Neutrophil (primary cell): ENCODE results near the gene OXER1.

Experiments used
- H3K27ac ChIP-seq: fragments of 200-600 bp; sonication (generic); 2 replicates; pipeline ENCODE4 v1.5.1; 2016; ENCODE audit warnings: mild to moderate bottlenecking, moderate library complexity
- H3K27me3 ChIP-seq: fragments of 200-600 bp; sonication (generic); 2 replicates; pipeline ENCODE4 v1.6.0; 2016; ENCODE audit warnings: mild to moderate bottlenecking
- H3K36me3 ChIP-seq: fragments of 200-600 bp; sonication (generic); 2 replicates; pipeline ENCODE4 v1.5.1; 2017
- H3K4me1 ChIP-seq, 2 experiments: fragments of 200-600 bp in 1 of 2; sonication (generic) in 1 of 2; 1 replicate in 1 of 2; 2 replicates in 1 of 2; pipeline versions ENCODE4 v1.5.1 to v1.6.1; 2013 to 2016; ENCODE audit warnings: low read depth in 1 of 2, low read length in 1 of 2, mild to moderate bottlenecking in 1 of 2, moderate library complexity in 1 of 2; ENCODE audit not compliant: control insufficient read depth in 1 of 2, insufficient read depth in 1 of 2
- H3K4me3 ChIP-seq, 2 experiments: fragments of 200-600 bp in 1 of 2; sonication (generic) in 1 of 2; 1 replicate in 1 of 2; 2 replicates in 1 of 2; pipeline ENCODE4 v1.5.1; 2013 to 2016; ENCODE audit warnings: low read depth in 1 of 2, low read length in 1 of 2, mild to moderate bottlenecking in 1 of 2, moderate library complexity in 1 of 2
- H3K9me3 ChIP-seq: fragments of 200-600 bp; sonication (generic); 2 replicates; pipeline ENCODE4 v1.5.1; 2016
- TF ChIP-seq, protein P1 (sequence below): fragments of 200-600 bp; sonication (generic); IDR thresholded peaks from 2 replicates; pipeline ENCODE4 v1.5.1; 2016; ENCODE audit warnings: antibody characterized with exemption

Gene OXER1

DNA sequence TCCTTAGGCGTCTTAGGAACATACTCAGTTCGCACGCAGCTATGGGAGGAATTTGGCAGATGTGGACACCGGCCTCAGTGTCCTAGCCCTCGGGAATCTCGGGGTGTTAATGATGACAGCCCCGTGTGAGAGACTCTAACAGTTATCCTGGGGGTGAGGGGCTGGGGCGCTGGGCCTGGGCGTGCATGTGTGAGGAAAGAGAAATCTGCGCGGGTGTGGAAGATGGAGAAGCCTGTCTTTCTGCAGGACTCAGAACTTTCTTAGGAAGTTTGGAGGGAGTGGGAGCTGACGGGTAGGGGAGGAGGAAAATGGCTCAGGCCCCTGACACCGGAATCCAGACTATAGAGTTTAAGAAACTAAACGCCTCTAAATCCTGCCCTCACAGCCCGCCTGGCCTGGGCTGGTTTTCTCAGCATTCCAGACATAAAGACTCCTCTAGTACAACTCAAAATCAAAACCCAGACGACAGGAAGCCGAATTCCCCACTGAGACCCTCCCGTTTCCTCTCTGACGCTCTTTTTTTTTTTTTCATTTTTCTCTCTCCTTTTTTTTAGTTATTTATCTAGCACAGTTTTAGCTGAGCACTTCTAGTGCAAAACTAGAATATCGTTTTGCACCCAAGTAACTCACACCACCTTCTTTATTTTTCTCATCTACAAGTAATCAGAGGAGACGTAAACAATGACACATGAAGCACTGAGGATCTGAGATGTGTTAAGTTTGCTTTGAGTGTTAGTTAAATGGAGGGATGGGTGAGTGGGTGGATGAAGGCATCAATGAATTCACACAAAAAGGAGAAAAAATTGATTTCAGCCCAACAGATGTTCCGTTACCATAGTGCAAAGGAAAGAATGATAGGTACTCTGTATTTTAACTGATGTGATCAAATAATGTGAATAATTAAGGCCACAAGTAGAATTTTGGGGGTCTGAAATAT, 29.7 kb upstream of the OXER1 start:
- peak overlapping the region; percentile 79 for H3K27ac ChIP-seq
- H3K4me1 ChIP-seq = peaks cover 16 to 26% of the 10 kb centered on the region in 2 experiments
- no peaks in the 10 kb centered on the region for H3K9me3 ChIP-seq
- H3K4me3 ChIP-seq = peak overlapping the region; percentile 71 to 80
- peaks cover 18% of the 10 kb centered on the region for H3K36me3 ChIP-seq
- peaks cover 7% of the 10 kb centered on the region for H3K27me3 ChIP-seq
- TF ChIP-seq, protein P1, sequence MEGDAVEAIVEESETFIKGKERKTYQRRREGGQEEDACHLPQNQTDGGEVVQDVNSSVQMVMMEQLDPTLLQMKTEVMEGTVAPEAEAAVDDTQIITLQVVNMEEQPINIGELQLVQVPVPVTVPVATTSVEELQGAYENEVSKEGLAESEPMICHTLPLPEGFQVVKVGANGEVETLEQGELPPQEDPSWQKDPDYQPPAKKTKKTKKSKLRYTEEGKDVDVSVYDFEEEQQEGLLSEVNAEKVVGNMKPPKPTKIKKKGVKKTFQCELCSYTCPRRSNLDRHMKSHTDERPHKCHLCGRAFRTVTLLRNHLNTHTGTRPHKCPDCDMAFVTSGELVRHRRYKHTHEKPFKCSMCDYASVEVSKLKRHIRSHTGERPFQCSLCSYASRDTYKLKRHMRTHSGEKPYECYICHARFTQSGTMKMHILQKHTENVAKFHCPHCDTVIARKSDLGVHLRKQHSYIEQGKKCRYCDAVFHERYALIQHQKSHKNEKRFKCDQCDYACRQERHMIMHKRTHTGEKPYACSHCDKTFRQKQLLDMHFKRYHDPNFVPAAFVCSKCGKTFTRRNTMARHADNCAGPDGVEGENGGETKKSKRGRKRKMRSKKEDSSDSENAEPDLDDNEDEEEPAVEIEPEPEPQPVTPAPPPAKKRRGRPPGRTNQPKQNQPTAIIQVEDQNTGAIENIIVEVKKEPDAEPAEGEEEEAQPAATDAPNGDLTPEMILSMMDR = no peak

DNA sequence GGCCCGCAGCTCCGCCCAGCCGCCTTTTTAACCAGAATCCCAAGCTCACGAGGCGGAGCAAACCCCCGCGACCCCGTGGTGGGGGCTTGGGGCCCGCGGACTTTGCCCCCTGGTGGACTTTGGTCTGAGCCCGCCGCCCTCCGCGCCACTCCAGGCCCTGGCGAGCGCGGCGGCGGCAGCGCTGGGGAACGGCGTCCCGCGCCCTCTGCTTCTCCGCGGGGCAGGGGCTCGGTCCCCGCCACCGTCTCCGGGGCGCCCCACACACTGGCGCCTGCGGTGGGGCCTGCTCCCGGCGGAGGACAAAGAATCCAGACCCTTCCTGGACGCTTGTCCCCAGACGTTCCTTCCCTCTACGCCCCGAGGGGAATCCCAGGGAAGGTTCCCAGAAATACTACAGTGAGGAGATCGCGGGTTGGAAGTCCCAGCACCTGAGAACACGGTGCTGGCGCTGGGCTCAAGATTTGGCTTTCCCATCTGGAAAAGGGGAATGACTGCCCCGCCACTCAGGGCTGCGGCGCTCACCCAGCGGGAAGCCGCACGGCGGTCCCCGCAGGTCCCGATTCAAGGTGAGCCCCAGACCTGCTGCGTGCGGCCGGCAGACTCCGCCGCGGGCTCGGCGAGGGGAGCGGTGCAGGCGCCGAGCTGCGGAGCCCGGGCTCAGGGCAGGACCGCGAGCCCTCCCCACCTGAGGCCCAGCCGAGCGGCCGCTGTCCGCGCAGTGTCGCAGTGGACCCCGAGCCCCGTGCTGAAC, 28.8 kb upstream of the OXER1 start, which contains the start of gene HAAO:
Gene HAAO, minus strand, starts transcription at position 1 of the 751 bp plus-strand sequence. CDS start 47 bp downstream, outside the sequence.
- peaks cover 17% of the 10 kb centered on the region for H3K36me3 ChIP-seq
- peak within 1 kb of the TSS; percentile 79 for H3K27ac ChIP-seq
- peaks cover 16 to 26% of the 10 kb centered on the region in 2 experiments for H3K4me1 ChIP-seq
- H3K27me3 ChIP-seq = peaks cover 7% of the 10 kb centered on the region
- H3K4me3 ChIP-seq = peak within 1 kb of the TSS; percentile 71 to 80
- H3K9me3 ChIP-seq = no peaks in the 10 kb centered on the region
- TF ChIP-seq, protein P1 = no peak

DNA sequence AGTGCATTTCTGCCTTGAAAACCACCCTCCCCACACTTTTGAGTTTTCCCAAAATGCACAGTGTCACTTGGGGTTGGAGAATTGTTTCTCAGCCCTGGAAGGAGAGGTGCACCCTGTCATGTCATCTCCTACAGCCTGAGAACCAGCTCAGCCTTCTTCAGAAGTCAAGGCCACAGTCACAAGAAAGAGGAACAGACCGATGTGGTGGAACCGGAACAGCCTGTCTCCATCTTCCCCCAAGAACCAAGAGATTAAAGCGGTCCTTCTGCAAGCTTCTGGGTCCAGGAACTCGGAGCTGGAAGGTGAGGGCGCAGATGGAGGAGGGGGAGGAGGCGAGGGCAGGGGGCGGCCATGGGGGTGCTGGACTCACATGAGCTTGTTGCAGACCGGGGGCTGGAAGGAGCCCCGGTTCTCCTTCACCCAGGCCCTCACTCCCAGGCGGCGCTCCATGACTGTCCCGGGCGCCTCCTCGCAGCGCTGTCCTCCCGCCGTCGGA, 28.2 kb upstream of the OXER1 start:
- peak overlapping the region; percentile 79 for H3K27ac ChIP-seq
- peaks cover 16 to 26% of the 10 kb centered on the region in 2 experiments for H3K4me1 ChIP-seq
- peak overlapping the region; percentile 71 to 80 for H3K4me3 ChIP-seq
- H3K36me3 ChIP-seq = peaks cover 12% of the 10 kb centered on the region
- H3K27me3 ChIP-seq = peaks cover 7% of the 10 kb centered on the region
- H3K9me3 ChIP-seq = no peaks in the 10 kb centered on the region
- TF ChIP-seq, protein P1 = no peak

DNA sequence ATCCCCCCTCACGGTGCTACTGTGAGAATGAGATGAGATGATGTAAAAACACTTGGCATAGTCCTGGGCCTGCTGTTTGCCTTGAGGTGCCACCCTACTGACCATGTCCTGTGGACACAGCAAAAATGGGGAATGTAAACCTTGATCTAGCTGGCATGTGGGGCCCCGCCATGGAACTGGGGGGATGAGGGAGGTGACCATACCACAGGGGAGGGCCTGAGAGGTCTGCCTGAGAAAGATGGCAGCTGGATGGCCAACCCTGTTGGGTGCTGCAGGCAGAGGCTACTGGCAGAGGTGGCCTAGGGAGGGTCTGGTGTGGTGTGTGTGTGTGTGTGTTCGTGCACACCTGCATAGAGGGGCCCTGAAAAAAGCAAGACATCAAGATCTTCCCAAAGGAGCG, 27.7 kb upstream of the OXER1 start:
- peaks cover 16 to 26% of the 10 kb centered on the region in 2 experiments for H3K4me1 ChIP-seq
- peaks cover 12% of the 10 kb centered on the region for H3K36me3 ChIP-seq
- H3K27ac ChIP-seq = peak overlapping the region; percentile 79
- no peaks in the 10 kb centered on the region for H3K9me3 ChIP-seq
- H3K27me3 ChIP-seq = peaks cover 7% of the 10 kb centered on the region
- H3K4me3 ChIP-seq = peak overlapping the region in 1 of 2 experiments; percentile 80
- TF ChIP-seq, protein P1 = no peak

DNA sequence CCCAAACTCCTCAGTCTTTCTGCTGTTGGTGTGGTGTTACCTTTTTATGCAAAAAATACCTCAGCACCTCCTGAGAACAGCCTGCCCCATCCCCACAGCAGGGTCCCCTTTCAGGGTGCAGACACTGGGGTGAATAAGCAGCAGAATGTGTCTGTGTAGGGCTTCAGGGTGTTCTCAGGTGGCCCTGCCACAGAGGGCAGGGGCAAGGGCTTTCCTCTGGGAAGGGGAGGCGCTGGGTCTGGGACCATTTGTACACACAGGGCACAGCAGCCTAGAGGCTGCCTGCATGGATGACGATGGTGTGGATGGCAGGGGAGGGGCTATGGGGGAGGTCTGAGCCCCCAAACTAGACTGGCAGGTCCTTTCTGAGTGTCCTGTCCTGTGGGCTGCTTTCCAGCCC, 25.8 kb upstream of the OXER1 start:
- Histone ChIP-seq H3K27me3 (peaks cover 7% of the 10 kb centered on the region), H3K4me1 (peaks cover 16 to 25% of the 10 kb centered on the region in 2 experiments), H3K4me3 (no peak overlapping the region), H3K36me3 (peaks cover 4% of the 10 kb centered on the region), H3K9me3 (no peaks in the 10 kb centered on the region), H3K27ac (no peak overlapping the region)
- TF ChIP-seq, protein P1 = no peak
